ENCODE data around the gene DIABLO.
"Not testable (repeated sequence)": the region's sequence is repeated elsewhere in the genome, so short reads cannot be mapped to it uniquely, and the experiment has no call there.

The DIABLO gene

GRCh38 chr12:122208073-122208820 is 17.6 kb downstream of the DIABLO start:
- no peak for DNase-seq (ENCODE audit: low read depth)

- DNase-seq (ENCODE audit: low read depth): no peak
These were observed 18.5 kb downstream of the DIABLO start for GRCh38 chr12:122207391-122207790.

- DNase-seq (ENCODE audit: low read depth): no peak
These were observed 18.9 kb downstream of the DIABLO start for GRCh38 chr12:122206976-122207375.

- DNase-seq (ENCODE audit: low read depth): no peak
These were observed 19.6 kb downstream of the DIABLO start for GRCh38 chr12:122206111-122206881.

- DNase-seq (ENCODE audit: low read depth): no peak
These were observed 20.6 kb downstream of the DIABLO start for GRCh38 chr12:122205053-122205925.

- DNase-seq (ENCODE audit: low read depth): no peak
These were observed 21.4 kb downstream of the DIABLO start for GRCh38 chr12:122204167-122205052.

GRCh38 chr12:122203301-122204166 is 22.3 kb downstream of the DIABLO start, which contains the start of gene B3GNT4:
TSS of gene B3GNT4 (plus strand) at chr12:122203709. CDS start at chr12:122204619, 910 bp downstream.
- peak; percentile 43 for DNase-seq (ENCODE audit: low read depth)

GRCh38 chr12:122202811-122203210 is 23.0 kb downstream of the DIABLO start:
- DNase-seq (ENCODE audit: low read depth): not testable (repeated sequence)

- DNase-seq (ENCODE audit: low read depth): no peak
These were observed 23.8 kb downstream of the DIABLO start for GRCh38 chr12:122202017-122202416.

GRCh38 chr12:122201381-122201780 is 24.5 kb downstream of the DIABLO start:
- no peak for DNase-seq (ENCODE audit: low read depth)

- DNase-seq (ENCODE audit: low read depth): no peak
These were observed 25.2 kb downstream of the DIABLO start for GRCh38 chr12:122200541-122201175.

- DNase-seq (ENCODE audit: low read depth): no peak
These were observed 26.1 kb downstream of the DIABLO start for GRCh38 chr12:122199484-122200355.

GRCh38 chr12:122197612-122197966 is 28.3 kb downstream of the DIABLO start:
- no peak for DNase-seq (ENCODE audit: low read depth)

- no peak for DNase-seq (ENCODE audit: low read depth)
These were observed 30.4 kb downstream of the DIABLO start for GRCh38 chr12:122195405-122195804.

- no peak for DNase-seq (ENCODE audit: low read depth)
These were observed 31.0 kb downstream of the DIABLO start for GRCh38 chr12:122194804-122195203.

GRCh38 chr12:122192441-122192840 is 33.4 kb downstream of the DIABLO start:
- no peak for DNase-seq (ENCODE audit: low read depth)

- peak; percentile 48 for DNase-seq (ENCODE audit: low read depth)
These were observed 34.8 kb downstream of the DIABLO start for GRCh38 chr12:122190842-122191668.
